NCI-H446 (cell line): Measurements from ENCODE around the gene TRIM49D1.
"Not testable (repeated sequence)": the region's sequence is repeated elsewhere in the genome, so short reads cannot be mapped to it uniquely, and the experiment has no call there.

Experiments used
- DNase-seq, 2 experiments: peaks; one replicate each; lab custom pipeline; 2025; lab: John Stamatoyannopoulos, UW

TRIM49D1 gene, protein sequence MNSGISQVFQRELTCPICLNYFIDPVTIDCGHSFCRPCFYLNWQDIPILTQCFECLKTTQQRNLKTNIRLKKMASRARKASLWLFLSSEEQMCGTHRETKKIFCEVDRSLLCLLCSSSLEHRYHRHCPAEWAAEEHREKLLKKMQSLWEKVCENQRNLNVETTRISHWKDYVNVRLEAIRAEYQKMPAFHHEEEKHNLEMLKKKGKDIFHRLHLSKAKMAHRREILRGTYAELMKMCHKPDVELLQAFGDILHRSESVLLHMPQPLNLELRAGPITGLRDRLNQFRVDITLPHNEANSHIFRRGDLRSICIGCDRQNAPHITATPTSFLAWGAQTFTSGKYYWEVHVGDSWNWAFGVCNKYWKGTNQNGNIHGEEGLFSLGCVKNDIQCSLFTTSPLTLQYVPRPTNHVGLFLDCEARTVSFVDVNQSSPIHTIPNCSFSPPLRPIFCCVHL

DNA sequence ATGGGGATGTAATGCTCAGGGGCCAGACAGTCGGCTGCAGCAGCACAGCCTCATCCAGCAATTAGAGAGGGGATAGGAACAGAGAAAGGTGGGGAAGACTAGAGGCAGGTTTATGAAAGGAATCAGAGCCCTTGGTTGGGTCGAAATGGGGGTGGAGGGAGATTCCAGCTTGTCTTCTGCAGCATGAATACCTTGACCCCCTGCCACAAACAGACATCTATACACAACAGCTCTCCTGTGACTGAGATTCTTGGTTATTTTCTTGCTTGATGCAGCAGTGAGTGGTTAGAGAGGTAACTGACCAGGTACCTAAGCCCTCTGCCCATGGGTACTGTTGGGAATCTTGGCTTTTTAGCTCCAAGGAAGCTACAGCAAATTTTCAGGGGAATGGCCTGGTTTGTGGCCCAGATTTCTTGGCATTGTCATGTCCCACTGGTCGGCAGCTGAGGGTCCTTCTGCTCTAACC is at the start of gene TRIM49D1:
TRIM49D1 (minus strand) TSS at position 51 of the 466 bp plus-strand sequence. CDS start 4,535 bp downstream, outside the sequence.
- DNase-seq = no peak

DNA sequence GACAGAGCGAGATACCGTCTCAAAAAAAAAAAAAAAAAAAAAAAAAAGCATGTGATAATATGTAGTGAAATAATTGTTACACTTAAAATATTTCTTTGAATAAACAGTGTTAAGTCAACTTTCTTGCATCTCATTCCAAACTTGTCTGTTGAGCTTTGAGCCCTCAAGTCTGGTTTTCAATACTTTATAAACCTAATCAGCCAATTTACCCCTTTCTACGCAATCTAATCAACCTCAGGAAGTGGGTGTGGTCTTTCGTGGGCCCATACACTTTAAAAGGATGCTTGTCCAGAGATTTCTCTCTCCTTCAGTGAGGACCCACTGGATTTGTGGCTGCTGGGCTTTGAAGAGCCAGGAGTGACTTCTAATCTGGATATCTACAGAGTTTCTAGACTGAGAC is 43.7 kb upstream of the TRIM49D1 start, which contains the start of gene TRIM64:
TRIM64 (plus strand) TSS at position 301 of the 400 bp plus-strand sequence. CDS start 2,467 bp downstream, outside the sequence.
- not testable (repeated sequence) for DNase-seq

DNA sequence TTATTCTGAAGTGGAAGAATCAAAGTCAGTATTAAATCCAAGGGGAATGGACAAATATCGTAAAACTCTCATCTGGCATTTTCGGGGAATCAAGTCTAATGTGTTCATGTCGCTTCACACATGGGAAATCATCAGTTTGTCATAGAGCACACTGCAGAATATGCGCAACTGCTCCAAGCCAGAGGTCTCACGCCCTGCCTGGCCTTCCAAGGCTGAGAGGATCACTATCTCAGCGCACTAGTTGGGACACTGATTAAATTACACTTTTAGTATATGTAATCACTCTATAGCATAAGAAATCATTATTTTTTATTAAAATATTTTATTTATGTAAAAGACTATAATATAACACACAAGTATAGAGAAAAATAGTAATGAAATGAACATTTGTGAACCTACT is 38.8 kb upstream of the TRIM49D1 start:
- DNase-seq = not testable (repeated sequence)

DNA sequence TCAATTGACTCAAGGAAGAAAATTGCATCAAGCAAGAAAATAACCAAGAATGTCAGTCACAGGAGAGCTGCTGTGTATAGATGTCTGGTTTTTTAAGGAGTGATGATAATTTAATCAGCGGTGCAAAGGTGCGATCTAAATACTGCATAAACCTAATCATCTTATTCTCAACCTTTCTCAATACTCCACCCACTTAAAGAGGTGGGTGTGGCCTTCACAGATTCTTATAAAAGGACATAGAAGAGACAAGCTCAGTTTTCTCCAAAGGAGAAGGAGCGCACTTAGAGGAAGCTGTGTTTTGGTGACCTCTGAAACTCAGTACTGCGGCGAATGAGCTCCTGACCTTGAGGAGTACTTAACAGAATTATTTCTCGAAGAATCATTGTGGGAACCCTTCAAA is 1.7 kb upstream of the TRIM49D1 start, which contains the start of gene TRIM49D2:
TRIM49D2 (plus strand) TSS at position 301 of the 400 bp plus-strand sequence. CDS start 2,698 bp downstream, outside the sequence.
- not testable (repeated sequence) for DNase-seq

DNA sequence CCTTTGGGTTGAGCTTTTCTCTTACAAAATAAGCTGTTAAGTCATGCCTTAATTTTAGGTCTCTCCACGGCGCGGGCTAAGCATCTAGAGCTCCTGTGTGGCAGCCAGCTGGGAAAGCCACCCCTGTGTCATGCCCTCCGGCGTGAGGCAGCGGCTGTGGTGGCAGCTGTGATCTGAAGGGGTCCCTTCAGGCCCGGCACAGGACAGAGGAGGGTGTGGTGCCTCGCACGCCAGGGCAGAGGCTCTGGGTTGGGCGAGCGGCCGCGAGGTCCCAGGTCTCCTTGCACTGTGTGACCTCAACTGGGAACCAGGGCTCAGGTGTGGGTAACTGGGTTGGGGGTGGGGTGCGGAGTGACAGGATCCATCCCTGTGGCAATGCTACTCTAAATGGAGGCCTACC is 21.2 kb downstream of the TRIM49D1 start:
- DNase-seq = not testable (repeated sequence)

DNA sequence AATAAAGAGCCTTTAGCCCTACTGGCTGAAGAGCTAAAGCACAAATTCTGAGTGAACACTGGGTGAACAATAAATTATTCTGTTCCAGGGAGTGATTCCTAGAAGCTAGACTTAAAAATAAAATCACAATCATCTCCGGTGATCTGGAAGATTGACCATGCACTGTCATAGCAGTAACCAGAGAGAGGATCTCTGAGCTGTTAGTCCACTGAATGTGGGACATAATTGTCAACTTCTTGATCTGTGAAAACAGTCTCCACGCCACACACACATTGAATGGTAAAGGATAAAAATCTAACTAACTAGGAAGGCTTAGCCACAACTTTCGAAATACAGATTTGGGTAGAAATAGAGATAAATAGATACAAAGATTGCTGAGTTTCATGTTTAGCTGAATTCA is 28.8 kb downstream of the TRIM49D1 start:
- DNase-seq = not testable (repeated sequence)

DNA sequence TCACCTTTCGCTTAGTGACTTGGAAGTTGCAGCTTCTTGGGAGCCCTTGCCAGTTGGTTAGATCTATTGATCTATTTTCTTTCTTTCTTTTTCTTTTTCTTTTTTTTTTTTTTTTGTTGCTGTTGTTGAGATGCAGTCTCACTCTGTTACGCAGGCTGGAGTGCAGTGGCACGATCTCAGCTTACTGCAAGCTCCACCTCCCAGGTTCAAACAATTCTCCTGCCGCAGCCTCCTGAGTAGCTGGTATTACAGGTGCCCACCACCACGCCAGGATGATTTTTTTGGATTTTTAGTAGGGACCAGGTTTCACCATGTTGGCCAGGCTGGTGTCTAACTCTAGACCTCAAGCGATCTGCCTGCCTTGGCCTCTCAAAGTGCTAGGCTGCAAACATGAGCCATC is 44.5 kb downstream of the TRIM49D1 start:
- not testable (repeated sequence) for DNase-seq

DNA sequence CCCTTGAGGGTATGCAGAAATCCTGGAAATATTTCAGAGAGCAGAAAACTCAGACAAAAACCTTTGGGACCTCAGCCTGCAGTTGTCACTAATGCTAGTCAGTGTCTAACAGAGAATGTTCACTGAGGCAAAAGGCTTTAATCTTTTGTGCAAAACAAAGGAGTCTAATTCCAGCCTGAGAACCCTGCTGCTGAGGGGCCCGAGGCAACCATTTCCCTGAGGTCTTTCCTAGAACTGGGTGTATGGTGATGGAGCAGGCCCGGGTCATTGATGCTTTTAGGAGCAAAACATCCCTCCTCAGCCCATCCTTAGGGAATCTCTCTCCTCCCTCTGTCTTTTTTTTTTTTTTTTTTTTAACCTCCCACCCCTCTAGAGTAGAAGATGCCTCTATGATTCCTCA is 49.5 kb downstream of the TRIM49D1 start:
- DNase-seq = not testable (repeated sequence)

DNA sequence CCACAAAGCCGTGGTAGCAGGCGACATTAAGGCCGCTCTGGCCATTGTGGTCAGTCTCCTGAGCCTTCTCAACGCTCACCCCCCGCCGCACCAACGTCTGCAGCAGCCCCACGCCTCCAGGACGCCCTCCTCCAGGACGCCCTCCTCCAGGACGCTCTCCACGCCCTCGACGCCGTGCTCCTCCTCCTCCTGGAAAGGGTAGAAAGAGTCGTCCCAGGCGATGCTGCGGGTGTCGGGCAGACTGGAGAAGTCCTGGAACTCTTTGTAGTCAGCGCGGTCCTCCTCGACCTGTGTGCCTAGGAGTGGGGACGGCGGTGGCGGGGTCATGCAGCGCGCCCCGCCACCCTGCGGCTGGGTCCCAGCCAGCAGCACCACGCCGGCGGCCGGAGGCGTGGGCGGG is 56.8 kb downstream of the TRIM49D1 start:
- DNase-seq = not testable (repeated sequence)

DNA sequence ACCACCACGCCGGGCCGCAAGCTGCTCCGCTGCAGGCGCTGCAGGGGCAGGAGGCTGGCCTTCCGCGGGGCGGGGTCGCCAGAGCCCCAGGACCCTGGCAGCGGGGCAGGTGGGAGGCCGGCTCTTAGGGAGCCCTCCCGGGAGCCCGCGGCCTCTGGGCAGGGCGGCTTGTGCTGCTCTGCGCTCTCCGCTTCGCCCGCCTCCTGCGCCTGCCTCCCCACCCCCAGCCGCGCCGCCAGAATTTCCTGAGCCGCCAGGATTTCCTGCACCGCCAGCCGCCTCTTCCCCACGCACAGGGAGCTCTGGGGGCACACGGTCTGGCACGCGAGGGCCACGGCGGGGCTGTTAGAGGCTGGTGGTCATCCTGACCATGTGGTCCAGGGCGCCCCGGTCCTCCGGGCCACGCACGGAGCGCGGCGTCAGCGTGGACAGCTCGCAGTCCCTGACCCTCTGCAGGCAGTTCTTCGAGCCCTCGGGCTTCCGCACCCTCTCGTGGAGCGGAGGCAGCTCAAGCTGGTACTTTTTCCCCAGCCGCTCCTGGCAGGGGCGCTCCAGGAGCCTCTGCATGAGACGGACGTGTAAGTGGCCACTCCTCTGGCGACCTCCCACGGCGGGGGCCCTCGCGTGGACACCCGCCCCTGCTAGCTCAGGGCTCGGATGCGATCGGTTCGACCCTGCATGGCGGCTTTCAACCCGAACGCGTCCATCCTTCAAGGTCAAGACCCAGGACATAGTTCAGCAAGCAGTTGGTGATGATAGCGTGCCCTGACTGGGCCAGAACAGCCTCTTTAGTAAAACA is 57.9 kb downstream of the TRIM49D1 start:
- not testable (repeated sequence) for DNase-seq
